Subcutaneous adipose tissue (tissue), 4 donors: ENCODE results near the gene BBS1. TPM values are rescaled to one million over a fixed set of nuclear protein-coding genes. Genes with fewer than 3 reads are reported as not detected.

Experiments
- CTCF ChIP-seq: fragments of 450-650 bp; IDR thresholded peaks from one replicate; pipeline ENCODE4 v1.5.1; 2016; ENCODE audit warnings: low read depth, mild to moderate bottlenecking, control low read depth, antibody characterized with exemption, moderate library complexity
- total RNA-seq, 4 donors: library from RNA; depleted of rRNA; stranded (reverse); fragments of >200 nt; gene quantifications; one replicate each; pipeline ENCODE4 v1.1.0, GENCODE V29; 2016

The BBS1 gene
- total RNA-seq, 4 donors from 2014 or later: 25.5 to 53.7 (median 39.3) TPM

- no peak for TF ChIP-seq CTCF
Measured at GRCh38 chr11:66498506-66498905, 11.9 kb upstream of the BBS1 start.

- no peak for TF ChIP-seq CTCF
Measured at GRCh38 chr11:66505276-66505816, 5.1 kb upstream of the BBS1 start.

GRCh38 chr11:66509131-66509561 lies 1.3 kb upstream of the BBS1 start:
- no peak for TF ChIP-seq CTCF

GRCh38 chr11:66510990-66511339 lies 530 bp downstream of the BBS1 start:
- no peak for TF ChIP-seq CTCF

- no peak for TF ChIP-seq CTCF
Measured at GRCh38 chr11:66523611-66524010, 13.2 kb downstream of the BBS1 start.

GRCh38 chr11:66524304-66525040 lies 14.0 kb downstream of the BBS1 start:
- TF ChIP-seq CTCF: no peak

- TF ChIP-seq CTCF: no peak
Measured at GRCh38 chr11:66529069-66529468, 18.6 kb downstream of the BBS1 start.
